GM12878 (cell line): ENCODE data around the gene DHX38.

ENCODE experiments used
- CTCF ChIP-seq, 3 experiments: IDR thresholded peaks in 2 of 3; conservative IDR thresholded peaks in 1 of 3; 2 replicates each; pipeline ENCODE4 v1.5.1; 2011; ENCODE audit warnings: low read depth in 3 of 3, low read length in 3 of 3, mild to moderate bottlenecking in 3 of 3, control low read depth in 2 of 3, moderate library complexity in 2 of 3, inconsistent platforms in 1 of 3, mixed read lengths in 1 of 3; ENCODE audit not compliant: control insufficient read depth in 2 of 3, insufficient read depth in 1 of 3; ENCODE audit errors: extremely low read depth in 1 of 3
- JUNB ChIP-seq: IDR thresholded peaks from 2 replicates; pipeline ENCODE4 v1.6.1; 2016; ENCODE audit warnings: antibody characterized with exemption, mild to moderate bottlenecking
- MAX ChIP-seq: IDR thresholded peaks from 2 replicates; pipeline ENCODE4 v1.6.1; 2012; ENCODE audit warnings: low read depth, low read length, improper control_type of control experiment
- NFYB ChIP-seq: IDR thresholded peaks from 2 replicates; pipeline ENCODE4 v1.6.1; 2011; ENCODE audit warnings: low read depth, mild to moderate bottlenecking, low read length, improper control_type of control experiment, moderate library complexity; ENCODE audit not compliant: insufficient read depth
- USF2 ChIP-seq: IDR thresholded peaks from 2 replicates; pipeline ENCODE4 v1.6.1; 2011; ENCODE audit warnings: low read depth, low read length, improper control_type of control experiment, borderline replicate concordance

GRCh38 chr16:72128701-72129100 lies 35.1 kb downstream of the DHX38 start:
- TF ChIP-seq MAX (no peak), USF2 (no peak), NFYB (no peak), JUNB (no peak), CTCF (IDR thresholded peaks at IDR 0.05 in 2 of 3, conservative IDR thresholded peaks at IDR 0.05 in 1 of 3; ENCODE audit: control insufficient read depth in 2 of 3, extremely low read depth in 1 of 3, insufficient read depth in 1 of 3, low read depth in 3 of 3, low read length in 3 of 3) (no peak)
